KMS-11 (cell line): Measurements from ENCODE around the gene AGER.

Experiments used
- H2AFZ ChIP-seq: fragments of 200-600 bp; sonication (generic); 2 replicates; pipeline ENCODE4 v1.6.1; 2016; ENCODE audit warnings: antibody characterized with exemption, mixed run types, low read depth
- H3K27ac ChIP-seq: fragments of 200-600 bp; sonication (generic); 2 replicates; pipeline ENCODE4 v1.6.1; 2016; ENCODE audit warnings: mild to moderate bottlenecking, mixed run types
- H3K27me3 ChIP-seq: fragments of 200-600 bp; sonication (generic); 2 replicates; pipeline ENCODE4 v1.6.1; 2017; ENCODE audit warnings: mild to moderate bottlenecking, low read depth, mixed run types, moderate library complexity; ENCODE audit not compliant: insufficient read depth
- H3K36me3 ChIP-seq: fragments of 200-600 bp; sonication (generic); 2 replicates; pipeline ENCODE4 v1.6.1; 2017; ENCODE audit warnings: mild to moderate bottlenecking, mixed run types; ENCODE audit not compliant: insufficient read depth
- H3K4me1 ChIP-seq: fragments of 200-600 bp; sonication (generic); 2 replicates; pipeline ENCODE4 v1.6.1; 2016; ENCODE audit warnings: mild to moderate bottlenecking, low read depth, mixed run types; ENCODE audit not compliant: poor library complexity, severe bottlenecking
- H3K4me2 ChIP-seq: fragments of 200-600 bp; sonication (generic); 2 replicates; pipeline ENCODE4 v1.7.0; 2016; ENCODE audit warnings: mild to moderate bottlenecking, mixed run types
- H3K4me3 ChIP-seq: fragments of 200-600 bp; sonication (generic); IDR thresholded peaks from 2 replicates; pipeline ENCODE4 v1.6.1; 2017; ENCODE audit warnings: low read depth, low read length, mixed read lengths; ENCODE audit not compliant: insufficient read depth
- H3K79me2 ChIP-seq: fragments of 200-600 bp; sonication (generic); 2 replicates; pipeline ENCODE4 v1.6.1; 2016; ENCODE audit warnings: low read depth, mixed run types; ENCODE audit not compliant: insufficient read depth
- H3K9ac ChIP-seq: fragments of 200-600 bp; sonication (generic); 2 replicates; pipeline ENCODE4 v1.6.1; 2016; ENCODE audit warnings: mild to moderate bottlenecking, mixed run types
- H4K20me1 ChIP-seq: fragments of 200-600 bp; sonication (generic); 2 replicates; pipeline ENCODE4 v1.6.1; 2016; ENCODE audit warnings: mild to moderate bottlenecking, mixed run types; ENCODE audit not compliant: insufficient read depth
- TF ChIP-seq, protein P1 (sequence below): fragments of 200-600 bp; sonication (generic); conservative IDR thresholded peaks from 2 replicates; pipeline ENCODE4 v1.6.1; 2017; ENCODE audit warnings: low read depth, mild to moderate bottlenecking, antibody characterized with exemption, low read length, moderate library complexity, mixed read lengths

AGER gene

DNA sequence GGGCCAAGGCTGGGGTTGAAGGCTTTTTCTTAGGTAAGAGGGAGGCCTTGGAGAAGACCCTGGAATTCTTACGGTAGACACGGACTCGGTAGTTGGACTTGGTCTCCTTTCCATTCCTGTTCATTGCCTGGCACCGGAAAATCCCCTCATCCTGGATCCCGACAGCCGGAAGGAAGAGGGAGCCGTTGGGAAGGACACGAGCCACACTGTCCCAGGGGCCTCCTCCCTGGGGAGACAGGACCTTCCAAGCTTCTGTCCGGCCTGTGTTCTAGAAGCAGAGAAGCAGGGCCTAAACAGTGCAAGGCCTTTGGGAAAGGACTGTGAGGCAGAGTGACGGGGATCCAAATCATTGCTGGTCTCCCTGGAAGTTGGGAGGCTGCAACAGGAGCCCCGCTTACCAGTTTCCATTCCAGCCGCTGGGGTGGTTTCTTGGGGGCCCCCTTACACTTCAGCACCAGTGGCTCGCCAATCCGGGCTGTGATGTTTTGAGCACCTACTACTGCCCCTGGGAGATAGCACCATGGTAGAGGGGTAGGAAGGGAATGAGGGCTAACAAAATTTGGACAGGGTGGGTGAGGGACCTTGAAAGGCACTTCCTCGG is 470 bp downstream of the AGER start:
- Histone ChIP-seq H2AFZ (no peak overlapping the region), H3K36me3 (no peaks in the 10 kb centered on the region), H3K27me3 (no peaks in the 10 kb centered on the region), H3K27ac (no peak overlapping the region), H3K4me2 (no peak overlapping the region), H3K9ac (no peak overlapping the region), H3K79me2 (peaks cover 2% of the 10 kb centered on the region; the same call in 1 of the 2 replicates), H3K4me3 (no peak overlapping the region), H3K4me1 (peaks cover 8% of the 10 kb centered on the region), H4K20me1 (no peaks in the 10 kb centered on the region)
- TF ChIP-seq, protein P1, sequence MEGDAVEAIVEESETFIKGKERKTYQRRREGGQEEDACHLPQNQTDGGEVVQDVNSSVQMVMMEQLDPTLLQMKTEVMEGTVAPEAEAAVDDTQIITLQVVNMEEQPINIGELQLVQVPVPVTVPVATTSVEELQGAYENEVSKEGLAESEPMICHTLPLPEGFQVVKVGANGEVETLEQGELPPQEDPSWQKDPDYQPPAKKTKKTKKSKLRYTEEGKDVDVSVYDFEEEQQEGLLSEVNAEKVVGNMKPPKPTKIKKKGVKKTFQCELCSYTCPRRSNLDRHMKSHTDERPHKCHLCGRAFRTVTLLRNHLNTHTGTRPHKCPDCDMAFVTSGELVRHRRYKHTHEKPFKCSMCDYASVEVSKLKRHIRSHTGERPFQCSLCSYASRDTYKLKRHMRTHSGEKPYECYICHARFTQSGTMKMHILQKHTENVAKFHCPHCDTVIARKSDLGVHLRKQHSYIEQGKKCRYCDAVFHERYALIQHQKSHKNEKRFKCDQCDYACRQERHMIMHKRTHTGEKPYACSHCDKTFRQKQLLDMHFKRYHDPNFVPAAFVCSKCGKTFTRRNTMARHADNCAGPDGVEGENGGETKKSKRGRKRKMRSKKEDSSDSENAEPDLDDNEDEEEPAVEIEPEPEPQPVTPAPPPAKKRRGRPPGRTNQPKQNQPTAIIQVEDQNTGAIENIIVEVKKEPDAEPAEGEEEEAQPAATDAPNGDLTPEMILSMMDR, result no peak

DNA sequence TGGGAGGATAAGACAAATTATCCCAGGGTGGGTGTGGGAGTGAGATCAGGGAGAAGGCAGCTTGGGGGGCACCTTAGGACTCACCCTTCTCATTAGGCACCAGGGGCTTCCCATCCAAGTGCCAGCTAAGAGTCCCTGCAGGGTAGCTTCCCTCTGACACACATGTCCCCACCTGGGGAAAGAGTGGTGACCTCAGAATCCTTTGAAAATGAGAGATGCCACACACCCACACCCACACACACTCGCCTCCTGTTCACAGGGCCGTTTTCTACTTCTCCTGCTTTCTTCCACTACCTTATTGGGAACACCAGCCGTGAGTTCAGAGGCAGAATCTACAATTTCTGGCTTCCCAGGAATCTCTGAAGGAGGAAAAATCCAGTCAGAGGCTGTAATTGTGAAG is 1.0 kb downstream of the AGER start:
- no peaks in the 10 kb centered on the region for H4K20me1 ChIP-seq
- no peaks in the 10 kb centered on the region for H3K79me2 ChIP-seq
- H3K4me3 ChIP-seq, result no peak overlapping the region
- H3K27ac ChIP-seq, result no peak overlapping the region
- no peak overlapping the region for H3K4me2 ChIP-seq
- H3K9ac ChIP-seq, result no peak overlapping the region
- H3K27me3 ChIP-seq, result no peaks in the 10 kb centered on the region
- no peak overlapping the region for H2AFZ ChIP-seq
- TF ChIP-seq, protein P1, result no peak
- H3K4me1 ChIP-seq, result peaks cover 6% of the 10 kb centered on the region
- H3K36me3 ChIP-seq, result no peaks in the 10 kb centered on the region

DNA sequence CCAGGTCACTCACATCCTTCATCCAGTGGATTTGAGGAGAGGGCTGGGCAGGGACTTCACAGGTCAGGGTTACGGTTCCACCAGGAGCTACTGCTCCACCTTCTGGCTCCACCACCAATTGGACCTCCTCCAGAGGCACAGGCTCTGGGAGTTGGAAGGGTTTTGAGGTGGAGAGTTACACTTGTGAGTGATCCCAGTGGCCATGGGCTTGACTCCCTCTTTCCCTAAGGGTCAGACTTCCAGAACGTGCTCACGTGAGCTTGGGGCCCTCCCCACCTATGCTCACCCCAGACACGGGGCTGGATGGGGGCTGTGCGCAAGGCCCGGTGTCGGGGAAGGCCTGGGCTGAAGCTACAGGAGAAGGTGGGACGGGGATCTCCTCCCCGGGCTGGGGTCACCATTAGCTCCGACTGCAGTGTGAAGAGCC is 1.5 kb downstream of the AGER start:
- Histone ChIP-seq H3K36me3 (no peaks in the 10 kb centered on the region), H3K27me3 (no peaks in the 10 kb centered on the region)
- TF ChIP-seq, protein P1, result no peak

DNA sequence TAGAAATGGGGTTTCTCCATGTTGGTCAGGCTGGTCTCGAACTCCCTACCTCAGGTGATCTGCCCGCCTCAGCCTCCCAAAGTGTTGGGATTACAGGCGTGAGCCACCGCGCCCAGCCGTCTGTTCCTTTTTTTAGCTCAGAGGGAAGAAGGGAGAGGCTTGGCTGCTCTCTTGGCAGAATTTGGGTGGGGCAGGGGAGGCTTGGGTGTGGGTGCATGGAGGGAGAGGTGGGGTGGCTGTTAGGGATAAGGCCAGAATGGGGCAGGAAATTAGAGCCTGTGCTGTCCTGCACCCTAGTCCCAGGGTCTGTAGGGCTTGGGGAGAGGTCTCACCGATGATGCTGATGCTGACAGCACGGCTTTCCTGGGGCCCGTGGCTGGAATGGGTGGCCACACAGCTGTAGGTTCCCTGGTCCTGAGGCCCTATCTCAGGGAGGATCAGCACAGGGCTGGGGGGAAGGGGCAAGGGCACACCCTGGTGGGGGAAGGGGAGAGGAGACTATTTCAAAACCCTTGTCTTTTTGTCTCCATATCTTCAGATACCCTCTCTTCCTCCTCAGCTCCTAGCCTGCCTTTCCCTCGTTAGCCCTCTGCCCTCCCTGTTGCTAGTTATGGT is 2.0 kb downstream of the AGER start:
- H3K36me3 ChIP-seq, result no peaks in the 10 kb centered on the region
- TF ChIP-seq, protein P1, result no peak
- no peak overlapping the region for H3K27ac ChIP-seq
- H3K4me2 ChIP-seq, result no peak overlapping the region
- H4K20me1 ChIP-seq, result no peaks in the 10 kb centered on the region
- H3K4me3 ChIP-seq, result no peak overlapping the region
- peaks cover 7% of the 10 kb centered on the region for H3K4me1 ChIP-seq
- no peaks in the 10 kb centered on the region for H3K79me2 ChIP-seq
- no peak overlapping the region for H2AFZ ChIP-seq
- no peak overlapping the region for H3K9ac ChIP-seq
- H3K27me3 ChIP-seq, result no peaks in the 10 kb centered on the region

More for the DNA sequence above, 1.5 kb downstream of the AGER start:
- H3K4me2 ChIP-seq, result no peak overlapping the region
- no peaks in the 10 kb centered on the region for H4K20me1 ChIP-seq
- H2AFZ ChIP-seq, result no peak overlapping the region
- H3K27ac ChIP-seq, result no peak overlapping the region
- H3K4me1 ChIP-seq, result peaks cover 6% of the 10 kb centered on the region
- no peak overlapping the region for H3K4me3 ChIP-seq
- H3K9ac ChIP-seq, result no peak overlapping the region
- no peaks in the 10 kb centered on the region for H3K79me2 ChIP-seq
